Fibroblast of lung (primary cell): ENCODE data around the gene MYCT1. TPM values are rescaled to one million over a fixed set of nuclear protein-coding genes. Genes with fewer than 3 reads are reported as not detected.

Experiments used
- DNase-seq, 2 donors: peaks; one replicate each; pipeline versions ENCODE4 v3.0.0 to v3.0.0-alpha.2; 2010; ENCODE audit warnings: low read depth in 2 of 2
- H2AFZ ChIP-seq: 2 replicates; pipeline ENCODE4 v1.5.1; 2012; ENCODE audit warnings: low read length, control low read depth, inconsistent platforms
- H3K27ac ChIP-seq: 2 replicates; pipeline ENCODE4 v1.5.1; 2011; ENCODE audit warnings: low read length, control low read depth; ENCODE audit not compliant: insufficient read depth
- H3K27me3 ChIP-seq: 2 replicates; pipeline ENCODE4 v1.5.1; 2011; ENCODE audit warnings: mild to moderate bottlenecking, low read length; ENCODE audit not compliant: control insufficient read depth, insufficient read depth
- H3K36me3 ChIP-seq: 2 replicates; pipeline ENCODE4 v1.5.1; 2011; ENCODE audit warnings: low read length; ENCODE audit not compliant: control insufficient read depth, insufficient read depth
- H3K4me1 ChIP-seq: 2 replicates; pipeline ENCODE4 v1.5.1; 2011; ENCODE audit warnings: low read length; ENCODE audit not compliant: control insufficient read depth, insufficient read depth; ENCODE audit errors: extremely low read depth
- H3K4me2 ChIP-seq: 2 replicates; pipeline ENCODE4 v1.5.1; 2011; ENCODE audit warnings: low read length, control low read depth; ENCODE audit not compliant: insufficient read depth; ENCODE audit errors: extremely low read depth
- H3K4me3 ChIP-seq, 4 experiments: fragments of 200-600 bp in 1 of 4; sonication (generic) in 1 of 4; replicated peaks in 1 of 4; 2 replicates each; pipeline ENCODE4 v1.5.1; 2011 to 2016; ENCODE audit warnings: low read length in 4 of 4, low read depth in 3 of 4, mild to moderate bottlenecking in 3 of 4, control low read depth in 2 of 4, inconsistent platforms in 1 of 4, mixed read lengths in 1 of 4; ENCODE audit not compliant: insufficient read depth in 1 of 4; ENCODE audit errors: control extremely low read depth in 1 of 4
- H3K79me2 ChIP-seq: 2 replicates; pipeline ENCODE4 v1.5.1; 2012; ENCODE audit warnings: mild to moderate bottlenecking, low read length, inconsistent platforms; ENCODE audit not compliant: control insufficient read depth, insufficient read depth
- H3K9ac ChIP-seq: 2 replicates; pipeline ENCODE4 v1.5.1; 2011; ENCODE audit warnings: mild to moderate bottlenecking, low read length, control low read depth; ENCODE audit not compliant: insufficient read depth
- H3K9me3 ChIP-seq: 2 replicates; pipeline ENCODE4 v1.5.1; 2012; ENCODE audit warnings: low read depth, low read length; ENCODE audit not compliant: control insufficient read depth, insufficient read depth
- H4K20me1 ChIP-seq: 2 replicates; pipeline ENCODE4 v1.5.1; 2011; ENCODE audit warnings: low read length; ENCODE audit not compliant: control insufficient read depth, insufficient read depth; ENCODE audit errors: extremely low read depth
- CTCF ChIP-seq, 2 donors: IDR thresholded peaks in 1 of 2; conservative IDR thresholded peaks in 1 of 2; 1 replicate in 1 of 2; 2 replicates in 1 of 2; pipeline ENCODE4 v1.5.1; 2011 to 2012; ENCODE audit warnings: low read length in 2 of 2, control low read depth in 1 of 2, inconsistent platforms in 1 of 2, low read depth in 1 of 2, mild to moderate bottlenecking in 1 of 2
- EZH2 ChIP-seq: IDR thresholded peaks from 2 replicates; pipeline ENCODE4 v1.5.1; 2012; ENCODE audit warnings: low read length, control low read depth, mild to moderate bottlenecking; ENCODE audit errors: missing control alignments
- polyA plus RNA-seq, 2 donors: library from polyadenylated mRNA; depleted of rRNA in 1 of 2; stranded (reverse) in 1 of 2; unstranded in 1 of 2; fragments of >200 nt; gene quantifications; 2 replicates each; pipeline ENCODE4 v1.2.1, GENCODE V29; 2011 to 2012; ENCODE audit warnings: missing spikeins in 1 of 2
- total RNA-seq: library from RNA; depleted of rRNA; stranded (reverse); fragments of >200 nt; gene quantifications from 2 replicates; pipeline ENCODE4 v1.2.1, GENCODE V29; 2014

MYCT1 gene
- total and polyA plus RNA-seq, 2 donors (not counting 1 experiment from before 2014, with no cell fraction given): not detected

- H3K36me3 ChIP-seq: no peaks in the 10 kb centered on the region
- no peak overlapping the region for H3K4me3 ChIP-seq
- no peaks in the 10 kb centered on the region for H3K4me1 ChIP-seq
- no peak overlapping the region for H3K4me2 ChIP-seq
- no peaks in the 10 kb centered on the region for H3K27me3 ChIP-seq
- no peak for DNase-seq
- no peaks in the 10 kb centered on the region for H3K9me3 ChIP-seq
- H4K20me1 ChIP-seq: no peaks in the 10 kb centered on the region
- H3K9ac ChIP-seq: no peak overlapping the region
- no peaks in the 10 kb centered on the region for H3K79me2 ChIP-seq
- TF ChIP-seq EZH2 (no peak), CTCF (conservative IDR thresholded peaks at IDR 0.05 in 1 of 2, IDR thresholded peaks at IDR 0.05 in 1 of 2; ENCODE audit: low read depth in 1 of 2, low read length in 2 of 2) (no peak)
- H2AFZ ChIP-seq: no peak overlapping the region
- no peak overlapping the region for H3K27ac ChIP-seq
Observed at GRCh38 chr6:152769159-152769558, 71.5 kb downstream of the MYCT1 start.

GRCh38 chr6:152769993-152770392 lies 72.3 kb downstream of the MYCT1 start:
- Histone ChIP-seq H4K20me1 (no peaks in the 10 kb centered on the region), H3K9me3 (no peaks in the 10 kb centered on the region), H2AFZ (no peak overlapping the region), H3K9ac (no peak overlapping the region), H3K27ac (no peak overlapping the region), H3K36me3 (no peaks in the 10 kb centered on the region), H3K4me1 (no peaks in the 10 kb centered on the region), H3K4me2 (no peak overlapping the region), H3K79me2 (no peaks in the 10 kb centered on the region), H3K4me3 (no peak overlapping the region), H3K27me3 (no peaks in the 10 kb centered on the region)
- TF ChIP-seq CTCF (conservative IDR thresholded peaks at IDR 0.05 in 1 of 2, IDR thresholded peaks at IDR 0.05 in 1 of 2; ENCODE audit: low read depth in 1 of 2, low read length in 2 of 2) (no peak), EZH2 (no peak)
- DNase-seq: no peak

GRCh38 chr6:152771061-152771687 lies 73.5 kb downstream of the MYCT1 start:
- no peak overlapping the region for H3K4me3 ChIP-seq
- H3K27ac ChIP-seq: no peak overlapping the region
- H4K20me1 ChIP-seq: no peaks in the 10 kb centered on the region
- no peak for DNase-seq
- no peak overlapping the region for H2AFZ ChIP-seq
- no peaks in the 10 kb centered on the region for H3K79me2 ChIP-seq
- H3K9ac ChIP-seq: no peak overlapping the region
- H3K4me2 ChIP-seq: no peak overlapping the region
- no peaks in the 10 kb centered on the region for H3K4me1 ChIP-seq
- no peaks in the 10 kb centered on the region for H3K36me3 ChIP-seq
- H3K27me3 ChIP-seq: no peaks in the 10 kb centered on the region
- TF ChIP-seq EZH2 (no peak), CTCF (conservative IDR thresholded peaks at IDR 0.05 in 1 of 2, IDR thresholded peaks at IDR 0.05 in 1 of 2; ENCODE audit: low read depth in 1 of 2, low read length in 2 of 2) (no peak)
- no peaks in the 10 kb centered on the region for H3K9me3 ChIP-seq

Other genes starting within 250 kb of the MYCT1 start
- 125 and 219 TPM in 2 replicates for gene SYNE1, start 60.5 kb upstream of the MYCT1 start, total RNA-seq
- gene SYNE1, start 60.5 kb upstream of the MYCT1 start, polyA plus RNA-seq: 19.3 and 21.7 TPM in 2 replicates
- gene VIP, start 52.9 kb downstream of the MYCT1 start, total RNA-seq: not detected in 2 replicates
- not detected in 2 replicates for gene VIP, start 52.9 kb downstream of the MYCT1 start, polyA plus RNA-seq